Measurements from ENCODE around the gene KRT72. TPM values are rescaled to one million over a fixed set of nuclear protein-coding genes. Genes with fewer than 3 reads are reported as not detected.
A peak's percentile ranks its signal among the peaks of the same experiment; 100 is the strongest.

KRT72 gene
- total and polyA plus RNA-seq, 2 experiments from 2014 or later, result not detected

DNA sequence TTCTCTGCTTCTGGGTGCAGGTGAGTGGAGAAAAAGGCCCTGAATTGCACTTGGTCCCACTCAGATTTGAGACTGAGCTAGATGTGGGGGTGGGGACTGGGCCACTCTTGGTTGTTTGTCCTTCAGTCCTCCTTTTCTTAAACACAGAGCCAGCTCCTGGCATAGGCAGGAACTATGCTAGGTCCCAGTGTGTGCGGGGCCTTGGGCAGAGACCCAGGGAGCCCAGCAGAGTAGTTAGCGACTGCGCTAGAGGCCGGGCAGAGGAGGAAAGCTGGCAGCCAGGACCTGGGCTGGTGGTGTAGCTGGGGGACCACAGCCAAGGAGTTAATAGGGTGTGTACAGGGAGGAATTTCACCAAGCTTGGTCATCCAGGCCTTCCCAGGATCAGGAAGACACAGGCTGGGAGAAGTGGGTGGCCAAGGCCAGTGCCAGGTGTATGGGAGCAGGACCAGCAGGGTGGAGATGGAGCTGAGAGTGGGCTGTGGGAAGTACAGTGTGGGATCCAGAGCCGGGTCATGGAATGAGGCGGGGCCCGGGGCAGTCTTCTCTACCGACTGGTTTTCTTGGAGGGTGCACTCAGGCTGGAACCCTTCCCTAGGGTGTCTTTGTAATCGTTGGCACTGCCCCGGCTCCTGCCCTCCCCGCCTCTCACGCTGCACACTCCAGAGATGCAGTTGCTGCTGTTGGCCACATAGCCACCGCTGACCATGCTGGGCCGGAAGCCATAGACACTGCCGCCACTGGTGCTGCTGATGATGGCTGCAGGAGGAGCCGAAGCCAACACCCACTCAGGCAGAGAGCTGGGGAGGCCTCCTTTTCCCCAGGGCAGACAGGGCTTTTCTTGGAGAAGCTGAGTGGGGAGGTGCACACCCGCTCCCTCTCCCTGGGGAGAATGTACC lies 57.0 kb downstream of the KRT72 start:
- Histone ChIP-seq H3K9ac (no peak overlapping the region), H3K9me3 (ENCODE audit: low read depth) (no peaks in the 10 kb centered on the region), H2AFZ (no peak overlapping the region), H3K4me1 (ENCODE audit: insufficient read depth) (no peaks in the 10 kb centered on the region), H3K4me3 (no peak overlapping the region), H3K9me2 (ENCODE audit: insufficient read depth) (no peaks in the 10 kb centered on the region), H3K27me3 (replicated peaks; ENCODE audit: insufficient read depth) (peaks cover 16% of the 10 kb centered on the region), H3K36me3 (ENCODE audit: low read depth) (no peaks in the 10 kb centered on the region), H3K79me2 (ENCODE audit: insufficient read depth) (no peaks in the 10 kb centered on the region), H3F3A (ENCODE audit: insufficient read depth) (no peaks in the 10 kb centered on the region), H3K27ac (no peak overlapping the region), H3K4me2 (ENCODE audit: unreplicated experiment) (no peak overlapping the region), H4K20me1 (ENCODE audit: insufficient read depth) (no peaks in the 10 kb centered on the region)
- TF ChIP-seq EZH2phosphoT487 (IDR thresholded peaks at IDR 0.05; ENCODE audit: insufficient read depth, low read depth) (no peak), EZH2 (IDR thresholded peaks at IDR 0.05; ENCODE audit: insufficient read depth, poor library complexity, severe bottlenecking) (no peak)
- in situ Hi-C loops (cut with MboI), result no loop called here
- DNase-seq, result peak; percentile 77
- WGBS, 2 experiments (ENCODE audit: low coverage in 1 of 2, low lambda C conversion rate in 2 of 2, missing lambda C conversion rate in 2 of 2), result 8 to 10% methylated on average over 16 to 17 of the region's 17 CpGs

DNA sequence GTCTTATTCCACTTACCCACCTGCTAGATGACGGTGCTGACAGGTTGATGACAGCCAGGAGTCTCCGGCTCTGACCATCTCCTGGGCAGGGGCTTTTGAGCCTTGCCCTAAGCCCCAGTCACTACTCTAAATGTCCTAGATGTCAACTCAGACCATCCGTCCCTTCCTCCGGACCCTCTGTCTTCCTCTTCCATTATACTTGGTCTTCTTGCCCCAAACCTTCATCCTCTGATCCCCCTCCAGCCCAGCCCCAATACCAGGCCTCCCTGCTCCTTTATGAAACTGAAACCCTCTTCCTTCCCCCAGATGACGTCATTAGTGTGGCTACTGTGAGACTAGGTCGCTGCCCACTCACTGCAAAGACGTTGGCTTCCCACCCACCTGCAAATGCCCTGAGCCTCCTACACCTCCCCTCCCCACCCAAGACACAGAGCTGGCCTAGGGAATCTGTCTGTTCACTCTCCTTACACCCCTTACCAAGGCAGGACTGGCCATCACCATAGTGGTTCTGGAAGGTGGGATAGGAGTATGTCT lies 58.4 kb downstream of the KRT72 start:
- no peaks in the 10 kb centered on the region for H3K9me2 ChIP-seq (ENCODE audit: insufficient read depth)
- H3K9ac ChIP-seq, result no peak overlapping the region
- H3K79me2 ChIP-seq (ENCODE audit: insufficient read depth), result no peaks in the 10 kb centered on the region
- H3K9me3 ChIP-seq (ENCODE audit: low read depth), result no peaks in the 10 kb centered on the region
- H3K36me3 ChIP-seq (ENCODE audit: low read depth), result no peaks in the 10 kb centered on the region
- TF ChIP-seq EZH2phosphoT487 (IDR thresholded peaks at IDR 0.05; ENCODE audit: insufficient read depth, low read depth) (no peak), EZH2 (IDR thresholded peaks at IDR 0.05; ENCODE audit: insufficient read depth, poor library complexity, severe bottlenecking) (no peak)
- H2AFZ ChIP-seq, result no peak overlapping the region
- peaks cover 13% of the 10 kb centered on the region; the same call in 1 of the 2 replicates for H3K27me3 ChIP-seq (replicated peaks; ENCODE audit: insufficient read depth)
- in situ Hi-C loops (cut with MboI), result no loop called here
- H4K20me1 ChIP-seq (ENCODE audit: insufficient read depth), result no peaks in the 10 kb centered on the region
- no peak overlapping the region for H3K4me3 ChIP-seq
- H3K27ac ChIP-seq, result no peak overlapping the region
- H3K4me2 ChIP-seq (ENCODE audit: unreplicated experiment), result no peak overlapping the region
- no peaks in the 10 kb centered on the region for H3K4me1 ChIP-seq (ENCODE audit: insufficient read depth)
- WGBS, 2 experiments (ENCODE audit: low coverage in 1 of 2, low lambda C conversion rate in 2 of 2, missing lambda C conversion rate in 2 of 2), result 66 to 76% methylated on average over 6 to 7 of the region's 7 CpGs
- H3F3A ChIP-seq (ENCODE audit: insufficient read depth), result no peaks in the 10 kb centered on the region
- no peak for DNase-seq

DNA sequence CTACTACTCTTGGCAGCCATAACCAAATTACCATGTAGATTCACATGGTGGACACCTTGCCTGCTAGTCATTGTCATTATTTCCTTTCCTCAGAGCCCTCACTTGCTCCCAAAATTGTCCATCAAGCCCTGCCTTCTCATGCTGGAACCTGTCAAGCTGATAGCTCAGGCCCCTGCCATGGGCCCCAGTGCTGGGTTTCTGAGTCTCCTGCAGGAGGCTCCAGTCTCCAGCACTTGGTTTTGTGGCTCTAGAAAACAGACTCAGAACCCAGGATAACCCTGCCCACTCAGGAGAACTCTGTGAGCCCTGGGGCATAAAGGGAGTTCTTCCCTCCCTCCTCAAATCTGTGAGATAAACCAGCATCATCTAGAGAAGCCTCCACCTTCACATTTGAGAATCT lies 59.1 kb downstream of the KRT72 start:
- no peaks in the 10 kb centered on the region for H3K9me2 ChIP-seq (ENCODE audit: insufficient read depth)
- no peaks in the 10 kb centered on the region for H3K9me3 ChIP-seq (ENCODE audit: low read depth)
- peaks cover 19% of the 10 kb centered on the region for H3K27me3 ChIP-seq (replicated peaks; ENCODE audit: insufficient read depth)
- H3K4me1 ChIP-seq (ENCODE audit: insufficient read depth), result no peaks in the 10 kb centered on the region
- no peaks in the 10 kb centered on the region for H3F3A ChIP-seq (ENCODE audit: insufficient read depth)
- in situ Hi-C loops (cut with MboI), result no loop called here
- H4K20me1 ChIP-seq (ENCODE audit: insufficient read depth), result no peaks in the 10 kb centered on the region
- DNase-seq, result no peak
- H3K36me3 ChIP-seq (ENCODE audit: low read depth), result no peaks in the 10 kb centered on the region
- no peak overlapping the region for H2AFZ ChIP-seq
- no peak for TF ChIP-seq EZH2phosphoT487 (IDR thresholded peaks at IDR 0.05; ENCODE audit: insufficient read depth, low read depth)
- TF ChIP-seq EZH2 (IDR thresholded peaks at IDR 0.05; ENCODE audit: insufficient read depth, poor library complexity, severe bottlenecking), result no peak
- no peak overlapping the region for H3K27ac ChIP-seq
- no peaks in the 10 kb centered on the region for H3K79me2 ChIP-seq (ENCODE audit: insufficient read depth)
- H3K9ac ChIP-seq, result no peak overlapping the region
- H3K4me2 ChIP-seq (ENCODE audit: unreplicated experiment), result no peak overlapping the region
- no peak overlapping the region for H3K4me3 ChIP-seq

DNA sequence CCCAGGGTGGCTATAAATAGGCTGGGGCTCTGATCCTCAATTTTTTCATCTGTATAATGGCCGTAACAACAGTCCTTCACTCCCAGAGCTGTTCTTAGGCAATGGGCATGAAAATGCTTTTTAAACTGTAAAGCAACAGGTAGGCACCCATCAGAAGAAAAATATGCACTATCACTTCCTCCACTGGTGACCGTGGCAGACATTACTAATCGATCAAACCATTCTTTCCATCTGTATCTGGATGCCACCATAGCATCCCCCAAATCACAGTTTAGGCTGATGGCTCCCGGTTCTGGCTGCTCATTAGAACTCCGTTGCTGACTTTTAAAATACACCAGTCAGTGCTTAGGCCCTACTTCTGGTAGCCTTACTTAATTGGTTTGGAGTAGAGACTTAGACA lies 59.6 kb downstream of the KRT72 start:
- no peaks in the 10 kb centered on the region for H4K20me1 ChIP-seq (ENCODE audit: insufficient read depth)
- no peaks in the 10 kb centered on the region for H3K9me3 ChIP-seq (ENCODE audit: low read depth)
- no peak for DNase-seq
- H3K9ac ChIP-seq, result no peak overlapping the region
- TF ChIP-seq EZH2phosphoT487 (IDR thresholded peaks at IDR 0.05; ENCODE audit: insufficient read depth, low read depth) (no peak), EZH2 (IDR thresholded peaks at IDR 0.05; ENCODE audit: insufficient read depth, poor library complexity, severe bottlenecking) (no peak)
- H3F3A ChIP-seq (ENCODE audit: insufficient read depth), result no peaks in the 10 kb centered on the region
- H3K27me3 ChIP-seq (replicated peaks; ENCODE audit: insufficient read depth), result peaks cover 18% of the 10 kb centered on the region
- in situ Hi-C loops (cut with MboI), result no loop called here
- H3K4me1 ChIP-seq (ENCODE audit: insufficient read depth), result no peaks in the 10 kb centered on the region
- H3K27ac ChIP-seq, result no peak overlapping the region
- no peaks in the 10 kb centered on the region for H3K9me2 ChIP-seq (ENCODE audit: insufficient read depth)
- no peak overlapping the region for H2AFZ ChIP-seq
- WGBS, 2 experiments (ENCODE audit: low coverage in 1 of 2, low lambda C conversion rate in 2 of 2, missing lambda C conversion rate in 2 of 2), result 72 to 75% methylated on average over 5 of the region's 5 CpGs
- no peak overlapping the region for H3K4me3 ChIP-seq
- no peak overlapping the region for H3K4me2 ChIP-seq (ENCODE audit: unreplicated experiment)
- no peaks in the 10 kb centered on the region for H3K79me2 ChIP-seq (ENCODE audit: insufficient read depth)
- no peaks in the 10 kb centered on the region for H3K36me3 ChIP-seq (ENCODE audit: low read depth)
